PC-3 (cell line): Measurements from ENCODE around the gene TRAF3.

Experiments
- EZH2 ChIP-seq: fragments of 300-600 bp; sonication (generic); IDR thresholded peaks from one replicate; pipeline ENCODE4 v1.6.1; 2017; ENCODE audit warnings: antibody characterized with exemption, mild to moderate bottlenecking, low read length; ENCODE audit not compliant: unreplicated experiment
- TF ChIP-seq, protein P1 (sequence below): fragments of 300-600 bp; sonication (generic); conservative IDR thresholded peaks from 2 replicates; pipeline ENCODE4 v1.5.1; 2017; ENCODE audit warnings: antibody characterized with exemption, low read depth, mild to moderate bottlenecking, low read length

DNA sequence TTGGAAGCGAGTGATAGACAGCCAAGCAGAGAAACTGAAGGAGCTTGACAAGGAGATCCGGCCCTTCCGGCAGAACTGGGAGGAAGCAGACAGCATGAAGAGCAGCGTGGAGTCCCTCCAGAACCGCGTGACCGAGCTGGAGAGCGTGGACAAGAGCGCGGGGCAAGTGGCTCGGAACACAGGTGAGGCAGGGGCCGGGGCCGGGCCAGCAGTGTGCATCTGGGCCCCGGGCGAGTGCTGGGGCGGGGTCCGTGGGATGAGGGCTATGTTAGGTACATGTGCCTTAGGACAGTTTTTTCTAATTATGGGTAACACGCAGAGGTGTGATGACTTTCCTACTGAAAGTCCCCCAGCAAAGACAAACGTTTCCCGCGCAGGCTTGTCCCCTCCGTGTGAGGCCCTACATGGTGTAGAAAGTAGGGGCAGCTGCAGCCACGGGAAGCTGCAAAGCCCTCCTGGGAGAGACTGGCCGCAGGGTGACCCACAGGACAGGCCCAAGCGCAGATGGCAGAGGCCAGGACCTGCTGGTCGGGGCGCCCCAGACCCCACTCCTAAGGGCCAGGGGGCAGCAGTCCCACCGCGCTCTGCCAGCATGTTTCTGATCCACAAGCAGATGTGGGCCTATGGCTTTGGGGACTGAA lies 126.1 kb downstream of the TRAF3 start:
- TF ChIP-seq, protein P1, sequence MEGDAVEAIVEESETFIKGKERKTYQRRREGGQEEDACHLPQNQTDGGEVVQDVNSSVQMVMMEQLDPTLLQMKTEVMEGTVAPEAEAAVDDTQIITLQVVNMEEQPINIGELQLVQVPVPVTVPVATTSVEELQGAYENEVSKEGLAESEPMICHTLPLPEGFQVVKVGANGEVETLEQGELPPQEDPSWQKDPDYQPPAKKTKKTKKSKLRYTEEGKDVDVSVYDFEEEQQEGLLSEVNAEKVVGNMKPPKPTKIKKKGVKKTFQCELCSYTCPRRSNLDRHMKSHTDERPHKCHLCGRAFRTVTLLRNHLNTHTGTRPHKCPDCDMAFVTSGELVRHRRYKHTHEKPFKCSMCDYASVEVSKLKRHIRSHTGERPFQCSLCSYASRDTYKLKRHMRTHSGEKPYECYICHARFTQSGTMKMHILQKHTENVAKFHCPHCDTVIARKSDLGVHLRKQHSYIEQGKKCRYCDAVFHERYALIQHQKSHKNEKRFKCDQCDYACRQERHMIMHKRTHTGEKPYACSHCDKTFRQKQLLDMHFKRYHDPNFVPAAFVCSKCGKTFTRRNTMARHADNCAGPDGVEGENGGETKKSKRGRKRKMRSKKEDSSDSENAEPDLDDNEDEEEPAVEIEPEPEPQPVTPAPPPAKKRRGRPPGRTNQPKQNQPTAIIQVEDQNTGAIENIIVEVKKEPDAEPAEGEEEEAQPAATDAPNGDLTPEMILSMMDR = no peak
- no peak for TF ChIP-seq EZH2
